CD4-positive, alpha-beta T cell (primary cell): ENCODE results near the gene COX5B. TPM values are rescaled to one million over a fixed set of nuclear protein-coding genes. Genes with fewer than 3 reads are reported as not detected.

ENCODE experiments used
- ATAC-seq: fragments of 200-7000 bp; cut with Tn5 transposase; one replicate; pipeline ENCODE4 v1.10.0; 2022; ENCODE audit warnings: mild to moderate bottlenecking; ENCODE audit not compliant: poor library complexity
- CTCF ChIA-PET: fragments of 350-600 bp; sonication (Branson Sonifier 250); formaldehyde crosslinking; loops from one replicate; lab custom pipeline; 2021; ENCODE audit warnings: antibody characterized with exemption, inconsistent platforms; lab: Charles Lee
- POLR2A ChIA-PET: fragments of 350-600 bp; sonication (Branson Sonifier 250); formaldehyde crosslinking; loops from one replicate; lab custom pipeline; 2021; ENCODE audit warnings: antibody characterized with exemption, inconsistent platforms; lab: Charles Lee
- DNase-seq, 14 experiments: peaks; one replicate each; pipeline ENCODE4 v3.0.0-alpha.2; 2013 to 2020; ENCODE audit warnings: mixed read lengths in 2 of 14
- H3K27ac ChIP-seq, 2 donors: one replicate each; pipeline versions ENCODE4 v1.5.1 to v1.7.0; 2013; ENCODE audit warnings: low read length in 2 of 2, low read depth in 1 of 2, mild to moderate bottlenecking in 1 of 2
- H3K27me3 ChIP-seq, 2 experiments: 1 replicate in 1 of 2; 2 replicates in 1 of 2; pipeline versions ENCODE4 v1.6.1 to v1.7.0; 2013; ENCODE audit warnings: low read length in 2 of 2, control low read depth in 1 of 2, mild to moderate bottlenecking in 1 of 2, moderate library complexity in 1 of 2; ENCODE audit not compliant: insufficient read depth in 2 of 2, control insufficient read depth in 1 of 2
- H3K36me3 ChIP-seq: one replicate; pipeline ENCODE4 v1.6.1; 2013; ENCODE audit warnings: low read length, control low read depth; ENCODE audit not compliant: insufficient read depth
- H3K4me1 ChIP-seq: one replicate; pipeline ENCODE4 v1.6.1; 2013; ENCODE audit warnings: low read length, control low read depth; ENCODE audit not compliant: insufficient read depth
- H3K4me3 ChIP-seq: one replicate; pipeline ENCODE4 v1.5.1; 2013; ENCODE audit warnings: mild to moderate bottlenecking, low read length, moderate library complexity
- H3K9me3 ChIP-seq, 2 experiments: 1 replicate in 1 of 2; 2 replicates in 1 of 2; pipeline versions ENCODE4 v1.6.1 to v1.7.0; 2013; ENCODE audit warnings: low read length in 2 of 2, mild to moderate bottlenecking in 2 of 2, control low read depth in 1 of 2, moderate library complexity in 1 of 2; ENCODE audit not compliant: control insufficient read depth in 1 of 2, insufficient read depth in 1 of 2
- H3K27ac Mint-ChIP-seq: one replicate; pipeline ENCODE4 v1.8.0; 2020; ENCODE audit warnings: mixed read lengths
- H3K27me3 Mint-ChIP-seq: one replicate; pipeline ENCODE4 v1.8.0; 2021; ENCODE audit warnings: mixed read lengths
- H3K36me3 Mint-ChIP-seq: one replicate; pipeline ENCODE4 v1.8.0; 2021; ENCODE audit warnings: low read depth, mixed read lengths
- H3K4me1 Mint-ChIP-seq: one replicate; pipeline ENCODE4 v1.8.0; 2021; ENCODE audit warnings: low read depth, mixed read lengths
- H3K4me3 Mint-ChIP-seq: one replicate; pipeline ENCODE4 v1.8.0; 2020; ENCODE audit warnings: mild to moderate bottlenecking, mixed read lengths
- H3K9me3 Mint-ChIP-seq: one replicate; pipeline ENCODE4 v1.8.0; 2020; ENCODE audit warnings: mixed read lengths
- CTCF ChIP-seq: fragments of 200-600 bp; IDR thresholded peaks from one replicate; pipeline ENCODE4 v1.8.0; 2022; ENCODE audit warnings: antibody characterized with exemption, mild to moderate bottlenecking
- intact Hi-C, 2 experiments: fragments of 100-400 bp; cut with DNase I in 1 of 2; cut with micrococcal nuclease in 1 of 2; formaldehyde crosslinking; loops; one replicate each; pipeline versions ENCODE4 v1.15.1 to v1.9.0; 2023 to 2025; cut with DNase I, micrococcal nuclease
- total RNA-seq, 174 experiments: library from RNA in 2 of 174; stranded (reverse) in 2 of 174; gene quantifications; one replicate each; pipeline ENCODE4 v1.2.3 and lab custom pipeline; 2021 to 2026

Gene COX5B
- total RNA-seq, 2 experiments from 2014 or later = 112 to 121 TPM

GRCh38 chr2:97673182-97673914 lies 27.5 kb downstream of the COX5B start:
- intact Hi-C loops = no loop called here
- H3K27ac ChIP-seq = no peak overlapping the region
- POLR2A ChIA-PET = no interaction called here
- DNase-seq (peak in 1 of 14 experiments; percentile 21), ATAC-seq (no peak)
- H3K27ac Mint-ChIP-seq = no peak overlapping the region
- H3K36me3 ChIP-seq = no peaks in the 10 kb centered on the region
- H3K4me3 Mint-ChIP-seq = no peak overlapping the region
- H3K36me3 Mint-ChIP-seq = no peaks in the 10 kb centered on the region
- no peaks in the 10 kb centered on the region for H3K27me3 Mint-ChIP-seq
- no peak for TF ChIP-seq CTCF
- no peaks in the 10 kb centered on the region for H3K4me1 ChIP-seq
- no peaks in the 10 kb centered on the region for H3K4me1 Mint-ChIP-seq
- no peaks in the 10 kb centered on the region for H3K9me3 ChIP-seq
- no peaks in the 10 kb centered on the region for H3K27me3 ChIP-seq
- no peak overlapping the region for H3K4me3 ChIP-seq
- H3K9me3 Mint-ChIP-seq = no peaks in the 10 kb centered on the region
- CTCF ChIA-PET = interaction anchor here (1.6 kb wide), 1 partner anchor 9 kb away, joined by 3 read pairs; no protein-coding TSS in a partner anchor

GRCh38 chr2:97673915-97674283 lies 28.0 kb downstream of the COX5B start:
- no peaks in the 10 kb centered on the region for H3K27me3 ChIP-seq
- no peaks in the 10 kb centered on the region for H3K4me1 ChIP-seq
- Mint-ChIP-seq H3K36me3 (no peaks in the 10 kb centered on the region), H3K4me1 (no peaks in the 10 kb centered on the region), H3K27me3 (no peaks in the 10 kb centered on the region), H3K9me3 (no peaks in the 10 kb centered on the region), H3K4me3 (no peak overlapping the region), H3K27ac (no peak overlapping the region)
- no peak overlapping the region for H3K27ac ChIP-seq
- no peak for DNase-seq
- H3K4me3 ChIP-seq = no peak overlapping the region
- TF ChIP-seq CTCF = no peak
- no peaks in the 10 kb centered on the region for H3K36me3 ChIP-seq
- ChIA-PET CTCF (interaction anchor here (1.6 kb wide), 1 partner anchor 9 kb away, joined by 3 read pairs; no protein-coding TSS in a partner anchor), POLR2A (no interaction called here)
- no peak for ATAC-seq
- H3K9me3 ChIP-seq = no peaks in the 10 kb centered on the region
- intact Hi-C loops = no loop called here

- Histone ChIP-seq H3K4me1 (no peaks in the 10 kb centered on the region), H3K4me3 (no peak overlapping the region), H3K27ac (no peak overlapping the region), H3K9me3 (no peaks in the 10 kb centered on the region), H3K27me3 (no peaks in the 10 kb centered on the region), H3K36me3 (no peaks in the 10 kb centered on the region)
- intact Hi-C loops = no loop called here
- ChIA-PET POLR2A (no interaction called here), CTCF (interaction anchor here (1.2 kb wide), 1 partner anchor 11 kb away, joined by 3 read pairs; the partner anchor contains the start of gene ACTR1B)
- Mint-ChIP-seq H3K4me3 (no peak overlapping the region), H3K27me3 (no peaks in the 10 kb centered on the region), H3K4me1 (no peaks in the 10 kb centered on the region), H3K36me3 (no peaks in the 10 kb centered on the region), H3K9me3 (no peaks in the 10 kb centered on the region), H3K27ac (no peak overlapping the region)
- TF ChIP-seq CTCF = no peak
- DNase-seq (no peak), ATAC-seq (no peak)
Observed at GRCh38 chr2:97675430-97676113, 29.7 kb downstream of the COX5B start.
